Renal pelvis (tissue), 4 donors: ENCODE results near the gene PNPLA1. TPM values are rescaled to one million over a fixed set of nuclear protein-coding genes. Genes with fewer than 3 reads are reported as not detected.

Experiments used
- DNase-seq: peaks from one replicate; pipeline ENCODE4 v3.0.0-alpha.2; 2013
- polyA plus RNA-seq, 3 donors: library from polyadenylated mRNA; unstranded; fragments of 120-200 nt; gene quantifications; one replicate each; pipeline ENCODE4 v1.2.1, GENCODE V29; 2013; ENCODE audit not compliant: insufficient read length in 3 of 3

Gene PNPLA1
- polyA plus RNA-seq, 3 donors = 1.7 to 3.0 (median 2.5) TPM

- DNase-seq = no peak
Observed at GRCh38 chr6:36284359-36284758, 14.5 kb downstream of the PNPLA1 start.

- no peak for DNase-seq
Observed at GRCh38 chr6:36285187-36285671, 15.4 kb downstream of the PNPLA1 start.

GRCh38 chr6:36285797-36286196 is 15.9 kb downstream of the PNPLA1 start:
- no peak for DNase-seq

- no peak for DNase-seq
Observed at GRCh38 chr6:36286858-36287257, 17.0 kb downstream of the PNPLA1 start.

GRCh38 chr6:36289281-36289878 is 19.5 kb downstream of the PNPLA1 start:
- DNase-seq = peak; percentile 8

- no peak for DNase-seq
Observed at GRCh38 chr6:36290668-36291620, 21.1 kb downstream of the PNPLA1 start.

GRCh38 chr6:36292170-36292569 is 22.3 kb downstream of the PNPLA1 start:
- DNase-seq = no peak

- no peak for DNase-seq
Observed at GRCh38 chr6:36296240-36296639, 26.4 kb downstream of the PNPLA1 start.

GRCh38 chr6:36297051-36297450 is 27.2 kb downstream of the PNPLA1 start:
- DNase-seq = no peak

GRCh38 chr6:36297511-36297910 is 27.7 kb downstream of the PNPLA1 start:
- no peak for DNase-seq

GRCh38 chr6:36298027-36298426 is 28.2 kb downstream of the PNPLA1 start:
- no peak for DNase-seq

- DNase-seq = no peak
Observed at GRCh38 chr6:36301085-36301658, 31.3 kb downstream of the PNPLA1 start.

GRCh38 chr6:36301781-36302180 is 31.9 kb downstream of the PNPLA1 start:
- no peak for DNase-seq

- peak; percentile 88 for DNase-seq
Observed at GRCh38 chr6:36302227-36302976, 32.5 kb downstream of the PNPLA1 start.

GRCh38 chr6:36305885-36306284 is 36.0 kb downstream of the PNPLA1 start:
- DNase-seq = no peak

GRCh38 chr6:36306375-36306774 is 36.5 kb downstream of the PNPLA1 start:
- no peak for DNase-seq

- DNase-seq = no peak
Observed at GRCh38 chr6:36308514-36308913, 38.7 kb downstream of the PNPLA1 start.

- no peak for DNase-seq
Observed at GRCh38 chr6:36309203-36309602, 39.3 kb downstream of the PNPLA1 start.

GRCh38 chr6:36309900-36310299 is 40.0 kb downstream of the PNPLA1 start:
- no peak for DNase-seq

- DNase-seq = no peak
Observed at GRCh38 chr6:36312854-36313648, 43.2 kb downstream of the PNPLA1 start.

- no peak for DNase-seq
Observed at GRCh38 chr6:36313649-36313936, 43.7 kb downstream of the PNPLA1 start.
